WERI-Rb-1 (cell line): ENCODE measurements around the gene RASSF4.

Experiments used
- DNase-seq: peaks from one replicate; pipeline ENCODE4 v3.0.0-alpha.2; 2020
- H3K27ac ChIP-seq: fragments of 250-450 bp; sonication (Bioruptor Pico); 2 replicates; pipeline ENCODE4 v1.5.1; 2020; ENCODE audit warnings: mild to moderate bottlenecking, moderate library complexity
- H3K27me3 ChIP-seq: fragments of 250-450 bp; sonication (Bioruptor Pico); 2 replicates; pipeline ENCODE4 v1.5.1; 2021; ENCODE audit warnings: mild to moderate bottlenecking, low read depth, moderate library complexity; ENCODE audit not compliant: insufficient read depth, severe bottlenecking
- H3K36me3 ChIP-seq: fragments of 250-450 bp; sonication (Bioruptor Pico); 2 replicates; pipeline ENCODE4 v1.5.1; 2020; ENCODE audit warnings: mild to moderate bottlenecking, moderate library complexity
- H3K4me3 ChIP-seq: 2 replicates; pipeline ENCODE4 v1.5.1; 2011; ENCODE audit warnings: low read depth, mild to moderate bottlenecking, control low read depth, low read length
- H3K9me3 ChIP-seq: fragments of 250-450 bp; sonication (Bioruptor Pico); 2 replicates; pipeline ENCODE4 v1.5.1; 2021; ENCODE audit warnings: mild to moderate bottlenecking, moderate library complexity; ENCODE audit not compliant: severe bottlenecking
- TF ChIP-seq, protein P1 (sequence below): IDR thresholded peaks from 2 replicates; pipeline ENCODE4 v1.5.1; 2011; ENCODE audit warnings: low read depth, mild to moderate bottlenecking, control low read depth, inconsistent platforms, low read length

Gene RASSF4

DNA sequence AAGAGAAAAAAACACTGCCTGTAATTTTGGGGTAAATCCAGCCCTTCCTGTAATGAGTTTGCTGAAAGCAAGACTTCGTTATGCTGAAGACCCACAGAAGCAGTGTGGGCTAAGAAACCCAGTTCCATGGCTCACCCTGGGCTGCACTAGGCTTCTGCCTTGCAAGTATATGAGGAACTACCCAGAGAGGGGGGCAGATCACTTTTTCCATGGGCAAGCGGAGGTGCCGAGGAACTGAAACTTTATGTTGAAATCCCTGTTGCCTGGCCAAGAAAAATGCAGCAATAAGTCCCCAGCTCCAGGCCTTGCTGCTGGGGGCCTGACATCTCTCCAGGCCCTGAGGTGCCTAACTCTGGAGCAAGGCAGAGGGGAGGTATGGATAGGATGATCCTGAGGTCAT is 8.5 kb downstream of the RASSF4 start:
- Histone ChIP-seq H3K36me3 (peaks cover 11% of the 10 kb centered on the region), H3K27ac (no peak overlapping the region), H3K9me3 (no peaks in the 10 kb centered on the region), H3K27me3 (no peaks in the 10 kb centered on the region), H3K4me3 (no peak overlapping the region)
- DNase-seq: no peak
- TF ChIP-seq, protein P1, sequence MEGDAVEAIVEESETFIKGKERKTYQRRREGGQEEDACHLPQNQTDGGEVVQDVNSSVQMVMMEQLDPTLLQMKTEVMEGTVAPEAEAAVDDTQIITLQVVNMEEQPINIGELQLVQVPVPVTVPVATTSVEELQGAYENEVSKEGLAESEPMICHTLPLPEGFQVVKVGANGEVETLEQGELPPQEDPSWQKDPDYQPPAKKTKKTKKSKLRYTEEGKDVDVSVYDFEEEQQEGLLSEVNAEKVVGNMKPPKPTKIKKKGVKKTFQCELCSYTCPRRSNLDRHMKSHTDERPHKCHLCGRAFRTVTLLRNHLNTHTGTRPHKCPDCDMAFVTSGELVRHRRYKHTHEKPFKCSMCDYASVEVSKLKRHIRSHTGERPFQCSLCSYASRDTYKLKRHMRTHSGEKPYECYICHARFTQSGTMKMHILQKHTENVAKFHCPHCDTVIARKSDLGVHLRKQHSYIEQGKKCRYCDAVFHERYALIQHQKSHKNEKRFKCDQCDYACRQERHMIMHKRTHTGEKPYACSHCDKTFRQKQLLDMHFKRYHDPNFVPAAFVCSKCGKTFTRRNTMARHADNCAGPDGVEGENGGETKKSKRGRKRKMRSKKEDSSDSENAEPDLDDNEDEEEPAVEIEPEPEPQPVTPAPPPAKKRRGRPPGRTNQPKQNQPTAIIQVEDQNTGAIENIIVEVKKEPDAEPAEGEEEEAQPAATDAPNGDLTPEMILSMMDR: no peak

DNA sequence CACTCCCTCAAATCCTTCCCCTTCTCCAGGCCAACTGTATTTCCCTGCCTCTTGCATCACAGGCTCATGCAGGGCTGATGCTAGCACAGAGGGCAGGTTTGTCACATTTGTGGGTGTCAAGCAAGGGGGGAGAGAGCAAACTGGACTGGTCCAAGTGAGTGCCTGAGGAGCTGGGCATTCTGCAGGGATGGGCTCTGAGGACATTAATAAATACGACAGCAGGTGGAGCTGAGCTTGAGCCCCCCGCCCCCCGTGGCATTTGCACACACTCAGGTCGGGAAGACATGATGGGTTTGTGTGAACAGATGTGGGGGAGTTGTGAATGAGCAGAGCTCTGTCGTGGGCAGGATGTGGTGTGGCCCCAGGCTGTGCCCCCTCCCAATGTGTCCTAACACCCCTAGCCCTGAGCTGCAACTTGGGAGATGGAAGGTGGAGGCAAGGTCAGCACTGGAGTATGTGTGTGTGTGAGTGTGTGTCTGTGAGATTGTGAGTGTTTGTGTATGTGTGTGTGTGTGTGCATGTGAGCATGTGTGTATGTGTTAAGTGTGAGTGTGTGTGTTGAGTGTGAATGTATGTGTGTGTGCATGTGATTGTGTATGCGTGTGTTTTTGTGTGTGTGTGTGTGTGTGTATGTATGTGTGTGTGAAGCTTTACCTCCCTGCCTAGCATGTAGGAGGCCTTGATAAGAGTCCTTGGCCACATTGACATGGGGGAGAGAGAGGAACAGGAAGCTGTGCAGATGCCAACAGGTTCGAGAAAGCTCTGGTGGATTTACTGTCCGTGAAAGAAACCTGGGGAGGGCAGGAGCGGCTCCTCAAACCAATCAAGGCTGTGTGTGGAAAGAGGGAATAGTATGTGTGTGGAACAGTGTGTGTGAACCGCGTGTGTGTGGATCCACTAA is 9.1 kb downstream of the RASSF4 start:
- TF ChIP-seq, protein P1: no peak
- H3K4me3 ChIP-seq: no peak overlapping the region
- H3K9me3 ChIP-seq: no peaks in the 10 kb centered on the region
- H3K36me3 ChIP-seq: peaks cover 11% of the 10 kb centered on the region
- H3K27me3 ChIP-seq: no peaks in the 10 kb centered on the region
- no peak for DNase-seq
- H3K27ac ChIP-seq: no peak overlapping the region

DNA sequence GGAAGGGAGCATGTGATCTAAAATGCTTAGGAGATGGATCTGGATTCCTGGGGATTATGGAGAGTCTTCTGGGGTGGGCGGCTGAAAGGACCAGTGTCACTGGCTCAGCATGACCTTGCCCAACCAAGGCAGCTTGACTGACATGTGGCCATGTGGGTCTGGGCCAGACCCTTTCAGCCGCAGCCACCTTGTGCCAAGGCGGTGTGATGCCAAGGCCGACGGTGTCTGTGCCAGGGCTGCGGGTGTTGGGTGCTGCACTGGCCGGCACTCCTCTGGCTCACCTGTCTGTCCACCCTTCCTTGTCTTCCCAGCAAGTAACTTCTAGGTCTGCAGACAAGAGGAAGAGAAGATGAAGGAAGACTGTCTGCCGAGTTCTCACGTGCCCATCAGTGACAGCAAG is 10.3 kb downstream of the RASSF4 start:
- H3K27ac ChIP-seq: no peak overlapping the region
- peaks cover 11% of the 10 kb centered on the region for H3K36me3 ChIP-seq
- H3K4me3 ChIP-seq: no peak overlapping the region
- TF ChIP-seq, protein P1: no peak
- H3K27me3 ChIP-seq: no peaks in the 10 kb centered on the region
- no peak for DNase-seq
- no peaks in the 10 kb centered on the region for H3K9me3 ChIP-seq

DNA sequence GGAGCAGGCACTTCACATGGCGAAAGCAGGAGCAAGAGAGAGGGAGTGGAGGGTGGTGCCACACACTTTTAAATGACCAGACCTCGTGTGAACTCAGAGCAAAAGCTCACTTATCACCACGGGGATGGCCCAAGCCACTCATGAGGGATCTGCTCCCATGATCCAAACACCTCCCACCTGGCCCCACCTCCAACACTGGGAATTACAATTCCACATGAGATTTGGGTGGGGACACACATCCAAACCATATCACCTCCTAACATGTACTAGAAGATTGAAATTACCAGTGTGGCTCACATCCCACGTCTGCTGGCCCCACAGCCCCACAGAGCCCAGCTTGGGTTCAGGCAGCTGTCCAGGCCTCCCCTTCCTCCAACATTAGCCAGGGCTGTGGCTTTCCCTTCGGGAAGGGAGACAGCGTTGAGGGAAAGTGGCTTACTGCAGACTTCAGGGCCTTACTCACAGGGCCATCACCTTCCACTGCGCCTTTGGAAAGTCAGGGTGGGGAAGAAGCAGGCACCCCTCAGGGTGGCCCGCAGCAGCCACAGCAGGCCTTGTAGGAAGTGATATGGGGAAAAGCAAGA is 11.3 kb downstream of the RASSF4 start:
- H3K27me3 ChIP-seq: no peaks in the 10 kb centered on the region
- H3K27ac ChIP-seq: no peak overlapping the region
- H3K4me3 ChIP-seq: no peak overlapping the region
- no peak for DNase-seq
- TF ChIP-seq, protein P1: no peak
- no peaks in the 10 kb centered on the region for H3K9me3 ChIP-seq
- H3K36me3 ChIP-seq: peaks cover 11% of the 10 kb centered on the region

DNA sequence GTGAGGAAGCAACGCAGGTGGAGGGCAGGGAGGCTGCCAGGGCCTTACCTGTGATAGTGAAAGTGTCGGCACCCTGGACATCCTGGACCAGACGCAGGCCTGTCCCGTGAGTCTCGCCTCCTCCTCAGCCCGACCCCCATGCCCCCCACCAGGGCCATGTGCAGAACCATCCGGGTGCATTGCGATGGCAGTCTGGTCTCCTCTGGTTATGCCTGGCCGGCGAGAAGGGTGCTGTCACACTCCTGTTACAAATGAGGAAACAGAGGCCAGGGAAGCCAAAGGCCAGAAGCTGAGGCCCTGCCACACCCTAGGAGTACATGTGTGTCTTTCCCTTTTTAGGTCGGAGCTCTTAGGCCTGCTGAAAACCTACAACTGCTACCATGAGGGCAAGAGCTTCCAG is 11.8 kb downstream of the RASSF4 start:
- TF ChIP-seq, protein P1: no peak
- DNase-seq: no peak
- Histone ChIP-seq H3K27ac (no peak overlapping the region), H3K27me3 (no peaks in the 10 kb centered on the region), H3K36me3 (peaks cover 14% of the 10 kb centered on the region), H3K4me3 (no peak overlapping the region), H3K9me3 (no peaks in the 10 kb centered on the region)
